DMS53 treated with DMSO at 0.1 percent for 48 hours (cell line): ENCODE results near the gene LYZL2.
"Not testable (repeated sequence)": the region's sequence is repeated elsewhere in the genome, so short reads cannot be mapped to it uniquely, and the experiment has no call there.

Source experiments
- DNase-seq: peaks from one replicate; lab custom pipeline; 2025; ENCODE audit not compliant: unreplicated experiment; lab: John Stamatoyannopoulos, UW

The LYZL2 gene

GRCh38 chr10:30629653-30630052 is at the start of gene LYZL2:
Gene LYZL2 (minus strand): TSS chr10:30629753. CDS start chr10:30626915, 2,838 bp downstream.
- DNase-seq = no peak

- DNase-seq = not testable (repeated sequence)
Measured at GRCh38 chr10:30677616-30678015, 48.1 kb upstream of the LYZL2 start.

GRCh38 chr10:30677146-30677545 is 47.6 kb upstream of the LYZL2 start:
- not testable (repeated sequence) for DNase-seq

GRCh38 chr10:30675791-30676718 is 46.5 kb upstream of the LYZL2 start:
- no peak for DNase-seq

GRCh38 chr10:30674796-30675195 is 45.2 kb upstream of the LYZL2 start:
- no peak for DNase-seq

GRCh38 chr10:30673262-30673661 is 43.7 kb upstream of the LYZL2 start:
- not testable (repeated sequence) for DNase-seq

GRCh38 chr10:30672338-30672737 is 42.8 kb upstream of the LYZL2 start:
- DNase-seq = not testable (repeated sequence)

GRCh38 chr10:30671026-30671616 is 41.6 kb upstream of the LYZL2 start:
- DNase-seq = peak; percentile 53

- not testable (repeated sequence) for DNase-seq
Measured at GRCh38 chr10:30667982-30668381, 38.4 kb upstream of the LYZL2 start.

GRCh38 chr10:30663403-30663802 is 33.9 kb upstream of the LYZL2 start:
- DNase-seq = not testable (repeated sequence)

GRCh38 chr10:30662814-30663213 is 33.3 kb upstream of the LYZL2 start:
- no peak for DNase-seq

- not testable (repeated sequence) for DNase-seq
Measured at GRCh38 chr10:30660314-30660713, 30.8 kb upstream of the LYZL2 start.

GRCh38 chr10:30656233-30656632 is 26.7 kb upstream of the LYZL2 start:
- no peak for DNase-seq

- not testable (repeated sequence) for DNase-seq
Measured at GRCh38 chr10:30655001-30655400, 25.4 kb upstream of the LYZL2 start.

GRCh38 chr10:30651470-30652397 is 22.2 kb upstream of the LYZL2 start:
- peak; percentile 8 for DNase-seq

GRCh38 chr10:30647089-30647488 is 17.5 kb upstream of the LYZL2 start:
- no peak for DNase-seq

GRCh38 chr10:30645340-30645827 is 15.8 kb upstream of the LYZL2 start:
- peak; percentile 35 for DNase-seq

GRCh38 chr10:30644408-30644861 is 14.9 kb upstream of the LYZL2 start:
- DNase-seq = not testable (repeated sequence)

- not testable (repeated sequence) for DNase-seq
Measured at GRCh38 chr10:30643557-30644199, 14.1 kb upstream of the LYZL2 start.

- DNase-seq = not testable (repeated sequence)
Measured at GRCh38 chr10:30642856-30643255, 13.3 kb upstream of the LYZL2 start.
